Activated CD4-positive, alpha-beta T cell treated with anti-CD3 and anti-CD28 coated beads for 36 hours (primary cell): ENCODE measurements around the gene NOTCH4. TPM values are rescaled to one million over a fixed set of nuclear protein-coding genes. Genes with fewer than 3 reads are reported as not detected.

Experiments
- ATAC-seq: fragments of 200-7000 bp; cut with Tn5 transposase; one replicate; pipeline ENCODE4 v1.10.0; 2021; ENCODE audit warnings: mild to moderate bottlenecking, moderate library complexity
- CTCF ChIA-PET: fragments of 350-600 bp; sonication (Branson Sonifier 250); formaldehyde crosslinking; loops from one replicate; lab custom pipeline; 2021; ENCODE audit warnings: antibody characterized with exemption; lab: Charles Lee
- POLR2A ChIA-PET: fragments of 350-600 bp; sonication (Branson Sonifier 250); formaldehyde crosslinking; loops from one replicate; lab custom pipeline; 2021; ENCODE audit warnings: antibody characterized with exemption, inconsistent platforms; lab: Charles Lee
- DNase-seq: peaks from one replicate; pipeline ENCODE4 v3.0.0-alpha.2; 2020
- H3K27ac Mint-ChIP-seq: one replicate; pipeline ENCODE4 v1.8.0; 2021; ENCODE audit warnings: mixed read lengths
- H3K27me3 Mint-ChIP-seq: one replicate; pipeline ENCODE4 v1.8.0; 2021; ENCODE audit warnings: mixed read lengths
- H3K36me3 Mint-ChIP-seq: one replicate; pipeline ENCODE4 v1.8.0; 2021; ENCODE audit warnings: low read depth, mixed read lengths
- H3K4me1 Mint-ChIP-seq: one replicate; pipeline ENCODE4 v1.8.0; 2021; ENCODE audit warnings: mixed read lengths
- H3K4me3 Mint-ChIP-seq: one replicate; pipeline ENCODE4 v1.8.0; 2021; ENCODE audit warnings: mild to moderate bottlenecking, moderate library complexity, mixed read lengths
- H3K9me3 Mint-ChIP-seq: one replicate; pipeline ENCODE4 v1.8.0; 2021; ENCODE audit warnings: low read depth, mixed read lengths
- intact Hi-C, 2 experiments: fragments of 100-400 bp; cut with DNase I in 1 of 2; cut with micrococcal nuclease in 1 of 2; formaldehyde crosslinking; loops; one replicate each; pipeline versions ENCODE4 v1.14.2 to v1.15.1; 2022 to 2024; cut with DNase I, micrococcal nuclease
- total RNA-seq, 2 experiments: library from RNA; stranded (reverse); gene quantifications; one replicate each; pipeline ENCODE4 v1.2.3, GENCODE V29; 2021

Gene NOTCH4
- total RNA-seq, 2 experiments from 2014 or later, result 0.69 to 1.1 TPM

- DNase-seq (no peak), ATAC-seq (no peak)
- POLR2A ChIA-PET, result interaction anchor here (0.6 to 0.7 kb wide), 3 partner anchors 10 to 517 kb away, joined by 3 to 5 read pairs (median 3); partner anchors contain the start of gene ATF6B
- H3K27me3 Mint-ChIP-seq, result no peaks in the 10 kb centered on the region
- peak overlapping the region; percentile 98 for H3K27ac Mint-ChIP-seq
- H3K9me3 Mint-ChIP-seq, result no peaks in the 10 kb centered on the region
- peaks cover 34% of the 10 kb centered on the region for H3K36me3 Mint-ChIP-seq
- CTCF ChIA-PET, result interaction anchor here (0.7 to 1.4 kb wide), 4 partner anchors 11 to 1084 kb away, joined by 3 read pairs; partner anchors contain the start of gene PBX2
- intact Hi-C loops, result loop anchor here (1.0 to 5.0 kb wide), 16 partner anchors 12 to 1621 kb away; partner anchors contain the start of genes HSD17B8 (in 2 of the 2), PSMB8 (in 2 of the 2), RXRB (in 2 of the 2) and SLC39A7 (in 2 of the 2)
- H3K4me1 Mint-ChIP-seq, result peaks cover 68% of the 10 kb centered on the region
- H3K4me3 Mint-ChIP-seq, result peak overlapping the region; percentile 92
Measured at GRCh38 chr6:32178547-32179440, 45.1 kb downstream of the NOTCH4 start.

- Mint-ChIP-seq H3K27ac (peak within 1 kb of the TSS; percentile 98), H3K4me1 (peaks cover 70% of the 10 kb centered on the region), H3K27me3 (no peaks in the 10 kb centered on the region), H3K36me3 (peaks cover 28% of the 10 kb centered on the region), H3K4me3 (peak within 1 kb of the TSS; percentile 92), H3K9me3 (no peaks in the 10 kb centered on the region)
- ChIA-PET POLR2A (interaction anchor here (0.8 to 1.4 kb wide), 5 partner anchors 13 to 794 kb away, joined by 3 to 7 read pairs (median 4); partner anchors contain the start of genes ATF6B, PSMB9 and TAP1), CTCF (interaction anchor here (0.6 to 1.4 kb wide), 4 partner anchors 15 to 665 kb away, joined by 3 to 5 read pairs (median 4); partner anchors contain the start of gene GPSM3)
- ATAC-seq (peak; percentile 89), DNase-seq (peak; percentile 96)
- intact Hi-C loops, result loop anchor here (1.0 to 5.0 kb wide), 20 partner anchors 12 to 1621 kb away; partner anchors contain the start of genes HSD17B8 (in 2 of the 2), PPT2 (in 2 of the 2), PSMB8 (in 2 of the 2) and RXRB (in 2 of the 2)
Measured at GRCh38 chr6:32177788-32178546, 45.9 kb downstream of the NOTCH4 start, which contains the start of gene RNF5. Gene RNF5, plus strand, starts transcription at chr6:32178405. Its CDS starts 107 bp downstream, at chr6:32178512.

GRCh38 chr6:32177183-32177787, 46.6 kb downstream of the NOTCH4 start:
- H3K4me3 Mint-ChIP-seq, result peak overlapping the region; percentile 92
- CTCF ChIA-PET, result interaction anchor here (0.6 to 1.4 kb wide), 3 partner anchors 16 to 665 kb away, joined by 3 to 5 read pairs (median 4); partner anchors contain the start of gene GPSM3
- DNase-seq (peak; percentile 57), ATAC-seq (no peak)
- intact Hi-C loops, result loop anchor here (1.0 to 5.0 kb wide), 12 partner anchors 22 to 1620 kb away; partner anchors contain the start of genes HSD17B8 (in 2 of the 2), PPT2 (in 2 of the 2), PSMB8 (in 2 of the 2) and RXRB (in 2 of the 2)
- H3K27ac Mint-ChIP-seq, result peak overlapping the region; percentile 98
- no peaks in the 10 kb centered on the region for H3K9me3 Mint-ChIP-seq
- no peaks in the 10 kb centered on the region for H3K27me3 Mint-ChIP-seq
- H3K36me3 Mint-ChIP-seq, result peaks cover 24% of the 10 kb centered on the region
- H3K4me1 Mint-ChIP-seq, result peaks cover 70% of the 10 kb centered on the region
- POLR2A ChIA-PET, result interaction anchor here (0.8 to 1.4 kb wide), 5 partner anchors 14 to 794 kb away, joined by 3 to 7 read pairs (median 4); partner anchors contain the start of genes ATF6B, PSMB9 and TAP1

GRCh38 chr6:32176476-32177182, 47.2 kb downstream of the NOTCH4 start:
- Mint-ChIP-seq H3K27ac (peak overlapping the region; percentile 98), H3K9me3 (no peaks in the 10 kb centered on the region), H3K27me3 (no peaks in the 10 kb centered on the region), H3K4me1 (peaks cover 67% of the 10 kb centered on the region), H3K36me3 (peaks cover 24% of the 10 kb centered on the region), H3K4me3 (peak overlapping the region; percentile 92)
- CTCF ChIA-PET, result interaction anchor here (1.3 to 1.4 kb wide), 2 partner anchors 17 to 19 kb away, joined by 4 to 5 read pairs; partner anchors contain the start of gene GPSM3
- intact Hi-C loops, result loop anchor here (1.0 to 5.0 kb wide), 13 partner anchors 22 to 1619 kb away; partner anchors contain the start of genes HSD17B8 (in 2 of the 2), PPT2 (in 2 of the 2), PSMB8 (in 2 of the 2) and RXRB (in 2 of the 2)
- POLR2A ChIA-PET, result interaction anchor here (0.6 to 1.4 kb wide), 5 partner anchors 9 to 795 kb away, joined by 4 to 7 read pairs (median 5); partner anchors contain the start of genes ATF6B, PSMB9 and TAP1
- no peak for ATAC-seq
- no peak for DNase-seq

- Mint-ChIP-seq H3K9me3 (no peaks in the 10 kb centered on the region), H3K27ac (peak within 1 kb of the TSS; percentile 98), H3K4me3 (peak within 1 kb of the TSS; percentile 92), H3K4me1 (peaks cover 62% of the 10 kb centered on the region), H3K27me3 (no peaks in the 10 kb centered on the region), H3K36me3 (peaks cover 22% of the 10 kb centered on the region)
- peak; percentile 53 for ATAC-seq
- POLR2A ChIA-PET, result interaction anchor here (0.7 kb wide), 1 partner anchor 20 kb away, joined by 5 read pairs; no protein-coding TSS in a partner anchor
- peak; percentile 98 for DNase-seq
- CTCF ChIA-PET, result interaction anchor here (1.3 kb wide), 1 partner anchor 20 kb away, joined by 4 read pairs; no protein-coding TSS in a partner anchor
- intact Hi-C loops, result loop anchor here (1.0 to 5.0 kb wide), 10 partner anchors 21 to 1619 kb away; partner anchors contain the start of genes HSD17B8 (in 2 of the 2), PSMB8 (in 2 of the 2), RXRB (in 2 of the 2) and SLC39A7 (in 2 of the 2)
Measured at GRCh38 chr6:32175711-32176475, 48.0 kb downstream of the NOTCH4 start, which contains the start of gene AGPAT1. Gene AGPAT1, minus strand, starts transcription at chr6:32176084. Its CDS starts 4,588 bp downstream, at chr6:32171496.

- intact Hi-C loops, result loop anchor here (5.0 kb wide), 8 partner anchors 438 to 1618 kb away; partner anchors contain the start of genes HSD17B8 (in 2 of the 2), PSMB8 (in 2 of the 2), RXRB (in 2 of the 2) and SLC39A7 (in 2 of the 2)
- POLR2A ChIA-PET, result no interaction called here
- ATAC-seq (no peak), DNase-seq (no peak)
- H3K9me3 Mint-ChIP-seq, result no peaks in the 10 kb centered on the region
- H3K27ac Mint-ChIP-seq, result peak overlapping the region; percentile 83
- no peaks in the 10 kb centered on the region for H3K27me3 Mint-ChIP-seq
- CTCF ChIA-PET, result no interaction called here
- peaks cover 57% of the 10 kb centered on the region for H3K4me1 Mint-ChIP-seq
- H3K36me3 Mint-ChIP-seq, result peaks cover 21% of the 10 kb centered on the region
- peak overlapping the region; percentile 92 for H3K4me3 Mint-ChIP-seq
Measured at GRCh38 chr6:32175322-32175710, 48.6 kb downstream of the NOTCH4 start.

GRCh38 chr6:32174416-32174815, 49.5 kb downstream of the NOTCH4 start:
- H3K27ac Mint-ChIP-seq, result peak overlapping the region; percentile 58
- peaks cover 18% of the 10 kb centered on the region for H3K36me3 Mint-ChIP-seq
- peaks cover 48% of the 10 kb centered on the region for H3K4me1 Mint-ChIP-seq
- ChIA-PET POLR2A (no interaction called here), CTCF (no interaction called here)
- no peaks in the 10 kb centered on the region for H3K9me3 Mint-ChIP-seq
- no peaks in the 10 kb centered on the region for H3K27me3 Mint-ChIP-seq
- no peak overlapping the region for H3K4me3 Mint-ChIP-seq
- intact Hi-C loops, result no loop called here
- no peak for DNase-seq
- no peak for ATAC-seq

GRCh38 chr6:32173051-32173727, 50.7 kb downstream of the NOTCH4 start:
- no peak for ATAC-seq
- intact Hi-C loops, result no loop called here
- H3K36me3 Mint-ChIP-seq, result peaks cover 19% of the 10 kb centered on the region
- peak overlapping the region; percentile 17 for H3K27ac Mint-ChIP-seq
- peaks cover 39% of the 10 kb centered on the region for H3K4me1 Mint-ChIP-seq
- H3K9me3 Mint-ChIP-seq, result no peaks in the 10 kb centered on the region
- no peaks in the 10 kb centered on the region for H3K27me3 Mint-ChIP-seq
- no peak overlapping the region for H3K4me3 Mint-ChIP-seq
- CTCF ChIA-PET, result interaction anchor here (0.6 kb wide), 1 partner anchor 436 kb away, joined by 3 read pairs; no protein-coding TSS in a partner anchor
- no peak for DNase-seq
- POLR2A ChIA-PET, result interaction anchor here (0.7 kb wide), 1 partner anchor 449 kb away, joined by 4 read pairs; no protein-coding TSS in a partner anchor
